PFSK-1 (cell line): ENCODE measurements around the gene CEP290.

Experiments used
- POLR2AphosphoS5 ChIP-seq: IDR thresholded peaks from 2 replicates; pipeline ENCODE4 v1.6.1; 2012; ENCODE audit warnings: low read depth, mild to moderate bottlenecking, control low read depth, low read length, moderate library complexity
- SIN3A ChIP-seq: IDR thresholded peaks from 2 replicates; pipeline ENCODE4 v1.6.1; 2012; ENCODE audit warnings: mild to moderate bottlenecking, low read length, moderate library complexity, borderline replicate concordance; ENCODE audit not compliant: insufficient read depth

GRCh38 chr12:88144546-88145468 lies 2.9 kb upstream of the CEP290 start:
- TF ChIP-seq SIN3A: no peak
- no peak for TF ChIP-seq POLR2AphosphoS5
